HG03439 (cell line): Measurements from ENCODE around the gene DLL3.

Experiments
- ATAC-seq: cut with Tn5 transposase; IDR thresholded peaks from one replicate; pipeline ENCODE4 v1.9.1; 2021; ENCODE audit warnings: mild to moderate bottlenecking, moderate library complexity; ENCODE audit not compliant: unreplicated experiment

Gene DLL3

GRCh38 chr19:39481229-39481545 lies 17.6 kb upstream of the DLL3 start:
- ATAC-seq = no peak

GRCh38 chr19:39481676-39482075 lies 17.1 kb upstream of the DLL3 start:
- no peak for ATAC-seq

GRCh38 chr19:39483141-39483540 lies 15.6 kb upstream of the DLL3 start:
- ATAC-seq = no peak

GRCh38 chr19:39489756-39490155 lies 9.0 kb upstream of the DLL3 start:
- no peak for ATAC-seq

- ATAC-seq = no peak
Observed at GRCh38 chr19:39492225-39492624, 6.5 kb upstream of the DLL3 start.

GRCh38 chr19:39492788-39493187 lies 6.0 kb upstream of the DLL3 start:
- no peak for ATAC-seq

- ATAC-seq = no peak
Observed at GRCh38 chr19:39494661-39495060, 4.1 kb upstream of the DLL3 start.

GRCh38 chr19:39496063-39496462 lies 2.7 kb upstream of the DLL3 start:
- ATAC-seq = no peak

- ATAC-seq = no peak
Observed at GRCh38 chr19:39497701-39497995, 1.1 kb upstream of the DLL3 start.

- ATAC-seq = no peak
Observed at GRCh38 chr19:39497996-39498797, 550 bp upstream of the DLL3 start.

- no peak for ATAC-seq
Observed at GRCh38 chr19:39499932-39500331, 1.2 kb downstream of the DLL3 start.

- no peak for ATAC-seq
Observed at GRCh38 chr19:39500543-39500942, 1.8 kb downstream of the DLL3 start.

- ATAC-seq = no peak
Observed at GRCh38 chr19:39501340-39501739, 2.6 kb downstream of the DLL3 start.

- no peak for ATAC-seq
Observed at GRCh38 chr19:39502640-39503417, 4.1 kb downstream of the DLL3 start.

GRCh38 chr19:39506598-39506943 lies 7.8 kb downstream of the DLL3 start:
- no peak for ATAC-seq

GRCh38 chr19:39506944-39507714 lies 8.4 kb downstream of the DLL3 start:
- ATAC-seq = peak; percentile 58

GRCh38 chr19:39507715-39508364 lies 9.1 kb downstream of the DLL3 start:
- ATAC-seq = no peak

GRCh38 chr19:39508629-39509028 lies 9.9 kb downstream of the DLL3 start:
- no peak for ATAC-seq

GRCh38 chr19:39509233-39509632 lies 10.5 kb downstream of the DLL3 start:
- ATAC-seq = no peak

- no peak for ATAC-seq
Observed at GRCh38 chr19:39512988-39513387, 14.2 kb downstream of the DLL3 start.

- ATAC-seq = no peak
Observed at GRCh38 chr19:39514840-39515550, 16.2 kb downstream of the DLL3 start, which contains the start of gene SELENOV. TSS of gene SELENOV (plus strand) at chr19:39515139. CDS start at chr19:39515213, 74 bp downstream.
